ENCODE data around the gene GASK1A. TPM values are rescaled to one million over a fixed set of nuclear protein-coding genes. Genes with fewer than 3 reads are reported as not detected.

GASK1A gene
- total RNA-seq, 1 donor from 2014 or later, result not detected

DNA sequence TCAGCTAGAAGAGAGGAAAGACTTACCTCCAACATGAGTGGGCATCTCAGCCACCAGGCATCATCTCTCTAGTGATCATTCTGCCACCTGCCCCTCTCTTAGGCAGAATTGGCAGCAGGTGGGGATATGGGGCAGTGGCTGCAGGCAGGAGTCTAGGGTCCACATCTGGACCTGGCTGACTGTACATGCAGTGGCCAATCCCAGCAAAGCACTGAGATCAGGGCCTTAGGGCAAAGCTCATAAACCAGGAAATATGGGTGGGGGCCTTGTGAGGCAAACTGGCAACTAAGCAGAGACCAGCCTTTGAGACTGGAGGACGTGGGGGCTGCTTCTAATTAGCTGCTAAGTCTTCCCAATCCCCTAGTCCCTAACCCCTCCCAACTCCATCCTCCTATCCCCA is 113.9 kb downstream of the GASK1A start:
- no peak for DNase-seq
- Mint-ChIP-seq H3K27me3 (ENCODE audit: unreplicated experiment) (no peaks in the 10 kb centered on the region), H3K9me3 (ENCODE audit: unreplicated experiment) (no peaks in the 10 kb centered on the region), H3K4me1 (ENCODE audit: low read depth, unreplicated experiment) (peaks cover 15% of the 10 kb centered on the region), H3K4me3 (ENCODE audit: unreplicated experiment) (no peak overlapping the region), H3K27ac (ENCODE audit: unreplicated experiment) (no peak overlapping the region), H3K36me3 (ENCODE audit: unreplicated experiment) (no peaks in the 10 kb centered on the region)
- TF ChIP-seq CTCF (IDR thresholded peaks at IDR 0.05; ENCODE audit: partially characterized antibody, unreplicated experiment), result no peak

- H3K9me3 Mint-ChIP-seq (ENCODE audit: unreplicated experiment), result no peaks in the 10 kb centered on the region
These were observed 114.9 kb downstream of the GASK1A start for GRCh38 chr3:43093974-43094373.

GRCh38 chr3:43094381-43094780 is 115.3 kb downstream of the GASK1A start:
- DNase-seq, result no peak
- no peaks in the 10 kb centered on the region for H3K27me3 Mint-ChIP-seq (ENCODE audit: unreplicated experiment)
- peaks cover 15% of the 10 kb centered on the region for H3K4me1 Mint-ChIP-seq (ENCODE audit: low read depth, unreplicated experiment)
- no peaks in the 10 kb centered on the region for H3K9me3 Mint-ChIP-seq (ENCODE audit: unreplicated experiment)
- no peak overlapping the region for H3K4me3 Mint-ChIP-seq (ENCODE audit: unreplicated experiment)
- no peak for TF ChIP-seq CTCF (IDR thresholded peaks at IDR 0.05; ENCODE audit: partially characterized antibody, unreplicated experiment)
- H3K36me3 Mint-ChIP-seq (ENCODE audit: unreplicated experiment), result no peaks in the 10 kb centered on the region
- no peak overlapping the region for H3K27ac Mint-ChIP-seq (ENCODE audit: unreplicated experiment)

More at GRCh38 chr3:43093974-43094373, 114.9 kb downstream of the GASK1A start:
- Mint-ChIP-seq H3K36me3 (ENCODE audit: unreplicated experiment) (no peaks in the 10 kb centered on the region), H3K4me1 (ENCODE audit: low read depth, unreplicated experiment) (peaks cover 15% of the 10 kb centered on the region), H3K4me3 (ENCODE audit: unreplicated experiment) (no peak overlapping the region), H3K27ac (ENCODE audit: unreplicated experiment) (no peak overlapping the region), H3K27me3 (ENCODE audit: unreplicated experiment) (no peaks in the 10 kb centered on the region)
- no peak for TF ChIP-seq CTCF (IDR thresholded peaks at IDR 0.05; ENCODE audit: partially characterized antibody, unreplicated experiment)
- DNase-seq, result no peak

DNA sequence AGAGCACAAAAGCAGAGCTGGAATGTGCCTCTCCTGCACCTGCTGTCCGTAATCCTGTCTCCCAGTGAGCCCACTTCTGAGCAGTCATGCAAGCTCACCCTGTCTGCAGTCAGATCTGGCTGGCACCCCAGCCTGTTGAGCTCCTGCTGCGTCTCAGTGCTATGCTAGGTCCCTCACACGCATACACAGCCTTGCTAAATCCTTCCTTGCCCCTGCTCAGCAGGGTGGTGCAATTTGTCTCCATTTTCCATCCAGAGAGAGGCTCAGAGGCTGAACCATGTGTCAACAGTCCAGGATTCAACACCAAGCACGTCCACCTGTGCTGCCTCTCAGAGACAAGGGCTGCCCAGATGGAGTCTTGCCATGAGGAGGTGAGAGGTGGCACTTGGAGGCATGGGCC is 115.7 kb downstream of the GASK1A start:
- Mint-ChIP-seq H3K9me3 (ENCODE audit: unreplicated experiment) (no peaks in the 10 kb centered on the region), H3K4me3 (ENCODE audit: unreplicated experiment) (no peak overlapping the region), H3K27me3 (ENCODE audit: unreplicated experiment) (no peaks in the 10 kb centered on the region), H3K36me3 (ENCODE audit: unreplicated experiment) (no peaks in the 10 kb centered on the region), H3K27ac (ENCODE audit: unreplicated experiment) (peak overlapping the region; percentile 4), H3K4me1 (ENCODE audit: low read depth, unreplicated experiment) (peaks cover 15% of the 10 kb centered on the region)
- no peak for DNase-seq
- TF ChIP-seq CTCF (IDR thresholded peaks at IDR 0.05; ENCODE audit: partially characterized antibody, unreplicated experiment), result no peak

GRCh38 chr3:43095370-43095769 is 116.3 kb downstream of the GASK1A start:
- H3K27ac Mint-ChIP-seq (ENCODE audit: unreplicated experiment), result no peak overlapping the region
- H3K36me3 Mint-ChIP-seq (ENCODE audit: unreplicated experiment), result no peaks in the 10 kb centered on the region
- DNase-seq, result no peak
- H3K27me3 Mint-ChIP-seq (ENCODE audit: unreplicated experiment), result no peaks in the 10 kb centered on the region
- H3K4me1 Mint-ChIP-seq (ENCODE audit: low read depth, unreplicated experiment), result peaks cover 15% of the 10 kb centered on the region
- TF ChIP-seq CTCF (IDR thresholded peaks at IDR 0.05; ENCODE audit: partially characterized antibody, unreplicated experiment), result no peak
- no peaks in the 10 kb centered on the region for H3K9me3 Mint-ChIP-seq (ENCODE audit: unreplicated experiment)
- H3K4me3 Mint-ChIP-seq (ENCODE audit: unreplicated experiment), result no peak overlapping the region

All from glutamatergic neuron (in vitro differentiated cells).